OCI-LY1 (cell line): ENCODE data around the gene PCP4.

Experiments used
- H2AFZ ChIP-seq: fragments of 200-600 bp; sonication (generic), shearing (Covaris generic); 2 replicates; pipeline ENCODE4 v1.6.0; 2014; ENCODE audit warnings: antibody characterized with exemption, mild to moderate bottlenecking, low read length
- H3F3A ChIP-seq: fragments of 200-600 bp; sonication (generic), shearing (Covaris generic); 2 replicates; pipeline ENCODE4 v1.6.0; 2014; ENCODE audit warnings: mild to moderate bottlenecking, antibody characterized with exemption, low read length, moderate library complexity; ENCODE audit not compliant: insufficient read depth
- H3K27ac ChIP-seq: fragments of 200-600 bp; sonication (generic); 2 replicates; pipeline ENCODE4 v1.5.1; 2014; ENCODE audit warnings: low read length, mixed run types, mild to moderate bottlenecking, low read depth; ENCODE audit not compliant: poor library complexity, severe bottlenecking
- H3K27me3 ChIP-seq: fragments of 200-600 bp; sonication (generic); 2 replicates; pipeline ENCODE4 v1.6.0; 2014; ENCODE audit warnings: antibody characterized with exemption, mild to moderate bottlenecking, low read length, moderate library complexity; ENCODE audit not compliant: insufficient read depth
- H3K36me3 ChIP-seq: fragments of 200-600 bp; sonication (generic); 2 replicates; pipeline ENCODE4 v1.6.1; 2014; ENCODE audit warnings: mild to moderate bottlenecking, antibody characterized with exemption, low read length, moderate library complexity, mixed read lengths; ENCODE audit not compliant: insufficient read depth
- H3K4me1 ChIP-seq: fragments of 200-600 bp; sonication (generic); 2 replicates; pipeline ENCODE4 v1.5.1; 2014; ENCODE audit warnings: mild to moderate bottlenecking, low read length, moderate library complexity; ENCODE audit not compliant: insufficient read depth, severe bottlenecking
- H3K4me2 ChIP-seq: fragments of 200-600 bp; sonication (generic), shearing (Covaris generic); 2 replicates; pipeline ENCODE4 v1.6.1; 2014; ENCODE audit warnings: low read length
- H3K4me3 ChIP-seq: fragments of 200-600 bp; sonication (generic); 2 replicates; pipeline ENCODE4 v1.5.1; 2014; ENCODE audit warnings: low read length, low read depth, mild to moderate bottlenecking, mixed read lengths; ENCODE audit not compliant: poor library complexity, severe bottlenecking
- H3K79me2 ChIP-seq: fragments of 200-600 bp; shearing (Covaris generic); 2 replicates; pipeline ENCODE4 v1.6.1; 2016; ENCODE audit warnings: mixed run types, low read length, mixed read lengths; ENCODE audit not compliant: insufficient read depth
- H3K9ac ChIP-seq: fragments of 200-600 bp; sonication (generic), shearing (Covaris generic); 2 replicates; pipeline ENCODE4 v1.6.1; 2014; ENCODE audit warnings: mild to moderate bottlenecking, low read length, mixed read lengths
- H3K9me2 ChIP-seq: fragments of 200-600 bp; sonication (generic), shearing (Covaris generic); 2 replicates; pipeline ENCODE4 v1.6.1; 2014; ENCODE audit warnings: low read depth, mild to moderate bottlenecking, low read length, mixed read lengths
- H3K9me3 ChIP-seq: fragments of 200-600 bp; shearing (Covaris generic); 2 replicates; pipeline ENCODE4 v1.6.1; 2014; ENCODE audit warnings: low read length, mixed read lengths
- H4K20me1 ChIP-seq: fragments of 200-600 bp; sonication (generic), shearing (Covaris generic); 2 replicates; pipeline ENCODE4 v1.6.0; 2016; ENCODE audit warnings: mild to moderate bottlenecking, low read length; ENCODE audit not compliant: insufficient read depth
- EZH2 ChIP-seq: fragments of 200-600 bp; sonication (generic), shearing (Covaris generic); IDR thresholded peaks from 2 replicates; pipeline ENCODE4 v1.8.0; 2017; ENCODE audit warnings: borderline replicate concordance, mixed run types, mild to moderate bottlenecking, antibody characterized with exemption, low read length, moderate library complexity, mixed read lengths
- TF ChIP-seq, protein P1 (sequence below): fragments of 200-600 bp; sonication (generic), shearing (Covaris generic); IDR thresholded peaks from 2 replicates; pipeline ENCODE4 v1.5.1; 2017; ENCODE audit warnings: mild to moderate bottlenecking, antibody characterized with exemption, low read length, moderate library complexity, mixed read lengths

Gene PCP4

DNA sequence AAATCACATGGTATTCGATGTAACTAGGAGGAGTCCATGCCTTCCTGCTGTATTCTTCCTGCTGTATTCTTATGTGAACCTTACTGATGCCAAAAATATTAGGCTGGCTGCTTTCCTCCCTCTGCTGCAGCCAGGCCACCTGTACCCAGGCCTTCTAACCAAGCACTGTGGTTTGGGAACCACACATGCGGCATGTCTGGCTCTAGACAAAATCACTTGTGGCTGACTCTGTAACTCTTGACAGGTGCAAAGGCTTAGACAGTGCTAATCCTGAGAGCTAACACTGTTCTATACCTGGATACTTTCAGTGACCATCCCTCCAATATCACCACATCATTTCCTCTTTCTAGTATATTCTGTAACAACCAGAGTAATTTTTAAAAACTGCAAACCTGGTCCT lies 67.7 kb downstream of the PCP4 start:
- no peak overlapping the region for H3K4me3 ChIP-seq
- no peaks in the 10 kb centered on the region for H3K79me2 ChIP-seq
- H3K36me3 ChIP-seq: no peaks in the 10 kb centered on the region
- H3K27ac ChIP-seq: no peak overlapping the region
- no peaks in the 10 kb centered on the region for H3K9me2 ChIP-seq
- no peaks in the 10 kb centered on the region for H3F3A ChIP-seq
- no peaks in the 10 kb centered on the region for H3K4me1 ChIP-seq
- H3K27me3 ChIP-seq: no peaks in the 10 kb centered on the region
- H3K4me2 ChIP-seq: no peak overlapping the region
- H3K9me3 ChIP-seq: no peaks in the 10 kb centered on the region
- TF ChIP-seq EZH2: no peak
- TF ChIP-seq, protein P1, sequence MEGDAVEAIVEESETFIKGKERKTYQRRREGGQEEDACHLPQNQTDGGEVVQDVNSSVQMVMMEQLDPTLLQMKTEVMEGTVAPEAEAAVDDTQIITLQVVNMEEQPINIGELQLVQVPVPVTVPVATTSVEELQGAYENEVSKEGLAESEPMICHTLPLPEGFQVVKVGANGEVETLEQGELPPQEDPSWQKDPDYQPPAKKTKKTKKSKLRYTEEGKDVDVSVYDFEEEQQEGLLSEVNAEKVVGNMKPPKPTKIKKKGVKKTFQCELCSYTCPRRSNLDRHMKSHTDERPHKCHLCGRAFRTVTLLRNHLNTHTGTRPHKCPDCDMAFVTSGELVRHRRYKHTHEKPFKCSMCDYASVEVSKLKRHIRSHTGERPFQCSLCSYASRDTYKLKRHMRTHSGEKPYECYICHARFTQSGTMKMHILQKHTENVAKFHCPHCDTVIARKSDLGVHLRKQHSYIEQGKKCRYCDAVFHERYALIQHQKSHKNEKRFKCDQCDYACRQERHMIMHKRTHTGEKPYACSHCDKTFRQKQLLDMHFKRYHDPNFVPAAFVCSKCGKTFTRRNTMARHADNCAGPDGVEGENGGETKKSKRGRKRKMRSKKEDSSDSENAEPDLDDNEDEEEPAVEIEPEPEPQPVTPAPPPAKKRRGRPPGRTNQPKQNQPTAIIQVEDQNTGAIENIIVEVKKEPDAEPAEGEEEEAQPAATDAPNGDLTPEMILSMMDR: no peak
- H2AFZ ChIP-seq: no peak overlapping the region
- no peaks in the 10 kb centered on the region for H4K20me1 ChIP-seq
- H3K9ac ChIP-seq: no peak overlapping the region

DNA sequence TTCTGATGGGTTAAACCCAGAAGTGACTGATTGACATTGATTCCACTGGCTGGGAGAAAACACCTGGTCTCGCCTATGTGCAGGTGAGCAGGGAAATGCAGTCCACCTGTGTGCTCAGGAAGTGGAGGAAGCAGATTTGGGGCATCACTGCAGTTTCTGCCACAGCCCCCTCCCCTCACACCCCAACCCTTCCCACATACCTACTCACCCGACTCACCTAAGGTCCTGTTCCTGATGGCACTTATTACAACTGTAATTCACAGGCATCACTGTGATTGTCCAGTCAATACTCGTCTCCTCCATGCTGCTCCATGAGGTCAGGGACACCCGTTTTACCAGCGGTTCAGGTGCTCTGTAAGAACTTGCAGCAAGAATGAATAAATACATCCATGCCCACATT lies 68.5 kb downstream of the PCP4 start:
- H4K20me1 ChIP-seq: no peaks in the 10 kb centered on the region
- H3K9me3 ChIP-seq: no peaks in the 10 kb centered on the region
- H3K4me1 ChIP-seq: no peaks in the 10 kb centered on the region
- H3K4me2 ChIP-seq: no peak overlapping the region
- no peaks in the 10 kb centered on the region for H3K79me2 ChIP-seq
- H3K27ac ChIP-seq: no peak overlapping the region
- no peaks in the 10 kb centered on the region for H3K36me3 ChIP-seq
- no peak overlapping the region for H3K4me3 ChIP-seq
- H3K9ac ChIP-seq: no peak overlapping the region
- TF ChIP-seq, protein P1: no peak
- no peak for TF ChIP-seq EZH2
- no peaks in the 10 kb centered on the region for H3K27me3 ChIP-seq
- no peaks in the 10 kb centered on the region for H3F3A ChIP-seq
- no peaks in the 10 kb centered on the region for H3K9me2 ChIP-seq
- no peak overlapping the region for H2AFZ ChIP-seq

DNA sequence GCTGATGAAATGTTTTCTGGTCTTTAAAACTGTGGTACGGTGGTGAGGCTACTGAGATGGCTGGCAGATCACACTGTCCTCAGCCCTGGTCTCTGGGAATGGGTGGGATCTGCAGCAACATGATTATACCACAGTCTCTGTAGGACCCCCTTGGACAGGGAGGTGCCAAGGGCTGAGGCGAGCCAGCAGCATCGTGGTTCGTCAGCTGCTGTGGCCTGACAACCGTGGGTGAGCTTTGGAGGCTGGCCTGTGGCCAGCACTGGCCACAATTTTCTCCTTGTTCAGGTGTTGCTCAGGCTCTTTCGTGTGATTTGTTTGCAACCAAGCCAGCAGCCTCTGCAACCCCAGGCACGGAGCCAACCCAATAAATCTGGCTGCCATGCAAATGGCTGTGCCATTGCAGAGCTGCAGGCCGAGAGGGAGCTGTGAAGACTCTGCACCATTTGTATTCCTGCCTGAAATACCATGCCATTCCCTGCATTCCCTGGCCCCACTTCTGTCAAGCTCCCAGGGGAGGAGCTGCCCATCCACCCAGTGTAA lies 70.9 kb downstream of the PCP4 start:
- Histone ChIP-seq H3K9me3 (no peaks in the 10 kb centered on the region), H4K20me1 (no peaks in the 10 kb centered on the region), H3K4me1 (no peaks in the 10 kb centered on the region), H3K4me2 (no peak overlapping the region), H3K9ac (no peak overlapping the region), H3K79me2 (no peaks in the 10 kb centered on the region), H3F3A (no peaks in the 10 kb centered on the region), H3K4me3 (no peak overlapping the region), H2AFZ (no peak overlapping the region), H3K27me3 (no peaks in the 10 kb centered on the region), H3K27ac (no peak overlapping the region), H3K36me3 (no peaks in the 10 kb centered on the region), H3K9me2 (no peaks in the 10 kb centered on the region)
- no peak for TF ChIP-seq EZH2
- TF ChIP-seq, protein P1: no peak
